Endothelial cell (in vitro differentiated cells): ENCODE measurements around the gene TTC8. TPM values are rescaled to one million over a fixed set of nuclear protein-coding genes. Genes with fewer than 3 reads are reported as not detected.

ENCODE experiments used
- DNase-seq: peaks from one replicate; pipeline ENCODE4 v3.0.0; 2021; ENCODE audit warnings: low spot score
- H3K27ac Mint-ChIP-seq: one replicate; pipeline ENCODE4 v1.8.0; 2021; ENCODE audit warnings: mixed read lengths, inconsistent platforms; ENCODE audit not compliant: unreplicated experiment
- H3K27me3 Mint-ChIP-seq: one replicate; pipeline ENCODE4 v1.8.0; 2021; ENCODE audit warnings: mild to moderate bottlenecking, moderate library complexity, mixed read lengths, inconsistent platforms; ENCODE audit not compliant: unreplicated experiment
- H3K36me3 Mint-ChIP-seq: one replicate; pipeline ENCODE4 v1.8.0; 2021; ENCODE audit warnings: mild to moderate bottlenecking, low read depth, mixed read lengths, inconsistent platforms; ENCODE audit not compliant: unreplicated experiment
- H3K4me1 Mint-ChIP-seq: one replicate; pipeline ENCODE4 v1.8.0; 2021; ENCODE audit warnings: mild to moderate bottlenecking, mixed read lengths, inconsistent platforms; ENCODE audit not compliant: unreplicated experiment
- H3K4me3 Mint-ChIP-seq: one replicate; pipeline ENCODE4 v1.8.0; 2021; ENCODE audit warnings: mild to moderate bottlenecking, mixed read lengths, inconsistent platforms; ENCODE audit not compliant: unreplicated experiment
- H3K9me3 Mint-ChIP-seq: one replicate; pipeline ENCODE4 v1.8.0; 2021; ENCODE audit warnings: mixed read lengths, inconsistent platforms; ENCODE audit not compliant: unreplicated experiment
- total RNA-seq: library from RNA; stranded (reverse); fragmentation: NEBNext Ultra II Directional; extraction: Animal tissue kit (Norgen Biotek cat#: 25700); gene quantifications from one replicate; pipeline ENCODE4 v1.2.1, GENCODE V29; 2021; ENCODE audit not compliant: unreplicated experiment
- TF ChIP-seq, protein P1 (sequence below): fragments of 200-600 bp; sonication (generic); IDR thresholded peaks from one replicate; pipeline ENCODE4 v1.5.0; 2021; ENCODE audit warnings: antibody characterized with exemption; ENCODE audit not compliant: unreplicated experiment

TTC8 gene
- total RNA-seq, 1 donor from 2014 or later, result 10.0 TPM

- Mint-ChIP-seq H3K9me3 (no peaks in the 10 kb centered on the region), H3K36me3 (peaks cover 6% of the 10 kb centered on the region), H3K27me3 (no peaks in the 10 kb centered on the region), H3K4me3 (no peak overlapping the region), H3K27ac (no peak overlapping the region), H3K4me1 (peaks cover 17% of the 10 kb centered on the region)
- no peak for DNase-seq
- TF ChIP-seq, protein P1, sequence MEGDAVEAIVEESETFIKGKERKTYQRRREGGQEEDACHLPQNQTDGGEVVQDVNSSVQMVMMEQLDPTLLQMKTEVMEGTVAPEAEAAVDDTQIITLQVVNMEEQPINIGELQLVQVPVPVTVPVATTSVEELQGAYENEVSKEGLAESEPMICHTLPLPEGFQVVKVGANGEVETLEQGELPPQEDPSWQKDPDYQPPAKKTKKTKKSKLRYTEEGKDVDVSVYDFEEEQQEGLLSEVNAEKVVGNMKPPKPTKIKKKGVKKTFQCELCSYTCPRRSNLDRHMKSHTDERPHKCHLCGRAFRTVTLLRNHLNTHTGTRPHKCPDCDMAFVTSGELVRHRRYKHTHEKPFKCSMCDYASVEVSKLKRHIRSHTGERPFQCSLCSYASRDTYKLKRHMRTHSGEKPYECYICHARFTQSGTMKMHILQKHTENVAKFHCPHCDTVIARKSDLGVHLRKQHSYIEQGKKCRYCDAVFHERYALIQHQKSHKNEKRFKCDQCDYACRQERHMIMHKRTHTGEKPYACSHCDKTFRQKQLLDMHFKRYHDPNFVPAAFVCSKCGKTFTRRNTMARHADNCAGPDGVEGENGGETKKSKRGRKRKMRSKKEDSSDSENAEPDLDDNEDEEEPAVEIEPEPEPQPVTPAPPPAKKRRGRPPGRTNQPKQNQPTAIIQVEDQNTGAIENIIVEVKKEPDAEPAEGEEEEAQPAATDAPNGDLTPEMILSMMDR, result no peak
These were observed 5.3 kb downstream of the TTC8 start for GRCh38 chr14:88829685-88830302.

DNA sequence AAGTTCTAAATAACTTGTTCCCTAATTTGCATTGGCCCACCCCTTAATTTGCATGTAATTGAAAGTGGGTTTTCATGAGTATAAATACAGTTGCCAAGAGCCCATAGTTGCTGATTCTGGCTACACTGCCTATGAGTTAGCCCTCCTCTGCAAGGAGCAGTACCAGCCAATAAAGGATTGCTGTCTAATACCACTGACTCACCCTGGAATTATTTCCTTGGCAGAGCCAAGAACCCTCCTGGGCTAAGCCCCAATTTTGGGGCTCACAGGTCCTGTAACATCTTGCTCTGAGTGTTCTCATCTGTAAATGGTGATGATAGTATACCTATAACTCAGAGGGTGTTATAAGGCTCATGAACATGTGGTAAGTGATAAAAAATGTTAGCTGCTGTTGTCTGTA is 6.8 kb downstream of the TTC8 start:
- peaks cover 6% of the 10 kb centered on the region for H3K36me3 Mint-ChIP-seq
- H3K9me3 Mint-ChIP-seq, result no peaks in the 10 kb centered on the region
- no peak overlapping the region for H3K4me3 Mint-ChIP-seq
- no peak overlapping the region for H3K27ac Mint-ChIP-seq
- H3K4me1 Mint-ChIP-seq, result peaks cover 11% of the 10 kb centered on the region
- no peak for DNase-seq
- TF ChIP-seq, protein P1, result no peak
- H3K27me3 Mint-ChIP-seq, result no peaks in the 10 kb centered on the region

DNA sequence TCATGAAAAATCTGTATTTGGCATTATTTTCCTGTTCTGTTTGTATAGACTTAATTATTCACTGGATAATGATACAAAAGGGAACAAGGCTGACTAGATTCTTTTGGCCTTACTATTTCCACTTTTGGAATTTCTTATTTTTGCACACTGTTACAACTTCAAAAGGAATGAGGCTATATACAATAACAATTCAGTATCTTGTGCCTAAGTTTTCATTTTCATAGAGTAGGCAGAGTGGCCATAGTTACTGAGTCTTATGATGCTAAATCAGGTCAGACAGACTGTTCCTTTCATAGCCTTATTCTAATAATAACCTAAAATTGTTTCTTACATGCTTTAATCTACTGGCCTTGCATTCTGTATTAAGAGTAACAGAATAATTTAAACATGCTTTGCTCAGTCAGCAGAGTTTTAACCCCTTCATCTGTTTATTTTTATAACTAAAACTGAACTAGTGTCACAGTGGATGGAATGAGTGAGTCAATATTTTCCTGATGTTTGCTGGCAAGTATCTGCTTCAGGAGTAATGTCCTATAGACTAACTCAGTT is 10.5 kb downstream of the TTC8 start:
- DNase-seq, result no peak

GRCh38 chr14:88835661-88836060 is 11.2 kb downstream of the TTC8 start:
- H3K4me1 Mint-ChIP-seq, result no peaks in the 10 kb centered on the region
- H3K4me3 Mint-ChIP-seq, result no peak overlapping the region
- H3K27ac Mint-ChIP-seq, result no peak overlapping the region

More for the DNA sequence above, 10.5 kb downstream of the TTC8 start:
- no peaks in the 10 kb centered on the region for H3K27me3 Mint-ChIP-seq
- peaks cover 3% of the 10 kb centered on the region for H3K4me1 Mint-ChIP-seq
- no peaks in the 10 kb centered on the region for H3K9me3 Mint-ChIP-seq
- no peak overlapping the region for H3K4me3 Mint-ChIP-seq
- TF ChIP-seq, protein P1, result no peak
- peaks cover 6% of the 10 kb centered on the region for H3K36me3 Mint-ChIP-seq
- H3K27ac Mint-ChIP-seq, result no peak overlapping the region

GRCh38 chr14:88837495-88837894 is 13.0 kb downstream of the TTC8 start:
- DNase-seq, result no peak
- no peak overlapping the region for H3K4me3 Mint-ChIP-seq
- H3K27ac Mint-ChIP-seq, result no peak overlapping the region
- H3K27me3 Mint-ChIP-seq, result no peaks in the 10 kb centered on the region
- no peaks in the 10 kb centered on the region for H3K4me1 Mint-ChIP-seq
- no peaks in the 10 kb centered on the region for H3K36me3 Mint-ChIP-seq
- no peaks in the 10 kb centered on the region for H3K9me3 Mint-ChIP-seq
- TF ChIP-seq, protein P1, result no peak

More at GRCh38 chr14:88835661-88836060, 11.2 kb downstream of the TTC8 start:
- no peaks in the 10 kb centered on the region for H3K27me3 Mint-ChIP-seq
- DNase-seq, result no peak
- peaks cover 6% of the 10 kb centered on the region for H3K36me3 Mint-ChIP-seq
- H3K9me3 Mint-ChIP-seq, result no peaks in the 10 kb centered on the region
- TF ChIP-seq, protein P1, result no peak
